PC-9 (cell line): Measurements from ENCODE around the gene TLN1.

ENCODE experiments used
- CTCF ChIP-seq: fragments of 200-600 bp; sonication (generic); conservative IDR thresholded peaks from 2 replicates; pipeline ENCODE4 v1.6.1; 2017; ENCODE audit warnings: mixed run types, antibody characterized with exemption, mild to moderate bottlenecking, moderate library complexity
- EZH2 ChIP-seq: fragments of 200-600 bp; sonication (generic); IDR thresholded peaks from 2 replicates; pipeline ENCODE4 v1.8.0; 2017; ENCODE audit warnings: antibody characterized with exemption, low read depth

GRCh38 chr9:35679766-35680330 lies 52.1 kb downstream of the TLN1 start:
- TF ChIP-seq CTCF = no peak
- no peak for TF ChIP-seq EZH2
